ENCODE data around the gene NGFR. TPM values are rescaled to one million over a fixed set of nuclear protein-coding genes. Genes with fewer than 3 reads are reported as not detected.

The NGFR gene
- total and polyA plus RNA-seq, 9 of the 15 experiments (the other 6 are each of a cell fraction or from before 2014, with no cell fraction given): 0.07 to 0.23 (median 0.13) TPM; not detected in 4

DNA sequence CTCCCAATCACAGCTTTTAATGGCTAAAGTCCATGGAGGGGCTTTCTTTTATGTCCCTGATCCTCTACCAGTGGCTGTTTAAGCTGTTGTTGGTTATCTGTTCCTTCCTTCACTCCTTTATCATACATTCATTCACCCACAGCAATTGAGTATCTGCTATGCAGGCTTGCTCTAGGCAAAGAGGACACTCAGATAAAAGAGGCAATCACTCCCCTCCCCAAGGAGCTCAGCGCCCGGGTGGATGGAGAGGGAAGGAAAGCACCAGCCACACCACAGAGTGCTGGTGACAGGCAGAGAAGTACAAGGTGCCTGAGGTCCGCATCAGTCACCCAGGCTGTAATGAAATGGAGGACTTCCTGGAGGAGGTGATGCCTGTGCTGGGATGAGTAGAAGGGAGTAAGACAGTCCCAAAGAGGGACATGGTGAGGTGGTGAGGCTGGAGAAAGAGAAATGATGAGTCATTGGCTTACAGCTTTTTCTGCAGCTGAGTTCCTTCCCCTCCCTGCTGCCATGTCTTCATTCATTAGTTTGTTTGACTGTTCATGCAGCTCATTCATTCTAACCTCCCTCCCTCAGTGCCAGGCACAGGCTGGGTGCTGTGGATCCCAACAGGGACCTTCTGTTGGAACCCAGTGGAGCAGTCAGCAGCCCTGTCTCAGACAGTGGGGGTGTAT, 12.8 kb upstream of the NGFR start (continued):
- TF ChIP-seq ZNF707 (CRISPR knock-in tag; conservative IDR thresholded peaks at IDR 0.05): no peak
- TF ChIP-seq HMGN3 (IDR thresholded peaks at IDR 0.05; ENCODE audit: borderline replicate concordance, extremely low read depth, insufficient read length, low read depth, low read length): no peak
- TF ChIP-seq MED1 (CRISPR knock-in tag; IDR thresholded peaks at IDR 0.05; ENCODE audit: borderline replicate concordance): no peak
- no peak for TF ChIP-seq ZNF143 (CRISPR knock-in tag; IDR thresholded peaks at IDR 0.05)
- no peak for TF ChIP-seq FOXP1 (CRISPR knock-in tag; IDR thresholded peaks at IDR 0.05)
- TF ChIP-seq NFIC (IDR thresholded peaks at IDR 0.05): peak; percentile 34
- no peak for TF ChIP-seq NUFIP1 (IDR thresholded peaks at IDR 0.05; ENCODE audit: partially characterized antibody)
- no peak for TF ChIP-seq FUS (optimal IDR thresholded peaks at IDR 0.05; ENCODE audit: low read depth, low read length)
- TF ChIP-seq, protein P1, sequence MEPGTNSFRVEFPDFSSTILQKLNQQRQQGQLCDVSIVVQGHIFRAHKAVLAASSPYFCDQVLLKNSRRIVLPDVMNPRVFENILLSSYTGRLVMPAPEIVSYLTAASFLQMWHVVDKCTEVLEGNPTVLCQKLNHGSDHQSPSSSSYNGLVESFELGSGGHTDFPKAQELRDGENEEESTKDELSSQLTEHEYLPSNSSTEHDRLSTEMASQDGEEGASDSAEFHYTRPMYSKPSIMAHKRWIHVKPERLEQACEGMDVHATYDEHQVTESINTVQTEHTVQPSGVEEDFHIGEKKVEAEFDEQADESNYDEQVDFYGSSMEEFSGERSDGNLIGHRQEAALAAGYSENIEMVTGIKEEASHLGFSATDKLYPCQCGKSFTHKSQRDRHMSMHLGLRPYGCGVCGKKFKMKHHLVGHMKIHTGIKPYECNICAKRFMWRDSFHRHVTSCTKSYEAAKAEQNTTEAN (CRISPR knock-in tag; IDR thresholded peaks at IDR 0.05): no peak
- peak; percentile 79 for TF ChIP-seq ATF3 (IDR thresholded peaks at IDR 0.05)
- no peak for TF ChIP-seq ATF3 (CRISPR knock-in tag; conservative IDR thresholded peaks at IDR 0.05)
- TF ChIP-seq MXD1 (CRISPR knock-in tag; IDR thresholded peaks at IDR 0.05; ENCODE audit: borderline replicate concordance, poor library complexity, severe bottlenecking): no peak
- TF ChIP-seq SMAD4 (CRISPR knock-in tag; conservative IDR thresholded peaks at IDR 0.05): no peak
- no peak for TF ChIP-seq HINFP (tag; conservative IDR thresholded peaks at IDR 0.05; ENCODE audit: low read depth)
- no peak for TF ChIP-seq XRCC4 (IDR thresholded peaks at IDR 0.05; ENCODE audit: extremely low read depth, insufficient read depth, insufficient read length)
- no peak for TF ChIP-seq HIVEP1 (CRISPR knock-in tag; IDR thresholded peaks at IDR 0.05)
- TF ChIP-seq RBM15 (IDR thresholded peaks at IDR 0.05; ENCODE audit: insufficient read depth, low read length): no peak
- no peak for TF ChIP-seq HMBOX1 (IDR thresholded peaks at IDR 0.05)
- no peak for TF ChIP-seq SRSF9 (IDR thresholded peaks at IDR 0.05; ENCODE audit: borderline replicate concordance, low read depth, low read length)
- no peak for TF ChIP-seq NCOA1 (IDR thresholded peaks at IDR 0.05; ENCODE audit: low read depth)
- no peak for TF ChIP-seq ATF7 (IDR thresholded peaks at IDR 0.05)
- no peak for TF ChIP-seq CAMTA2 (CRISPR knock-in tag; conservative IDR thresholded peaks at IDR 0.05)
- TF ChIP-seq KLF16 (IDR thresholded peaks at IDR 0.05): no peak
- no peak for TF ChIP-seq HMG20A (CRISPR knock-in tag; conservative IDR thresholded peaks at IDR 0.05)
- TF ChIP-seq ZNF561 (CRISPR knock-in tag; conservative IDR thresholded peaks at IDR 0.05): no peak
- no peak for TF ChIP-seq ZEB2 (IDR thresholded peaks at IDR 0.05)
